Choroid plexus epithelial cell (primary cell): ENCODE results near the gene BID.
A peak's percentile ranks its signal among the peaks of the same experiment; 100 is the strongest.

ENCODE experiments used
- DNase-seq: peaks from one replicate; pipeline ENCODE4 v3.0.0-alpha.2; 2010; ENCODE audit warnings: low read depth
- H3K4me3 ChIP-seq: 2 replicates; pipeline ENCODE4 v1.5.1; 2011; ENCODE audit warnings: low read depth, mild to moderate bottlenecking, control low read depth, low read length, moderate library complexity
- CTCF ChIP-seq: conservative IDR thresholded peaks from 2 replicates; pipeline ENCODE4 v1.5.1; 2011; ENCODE audit warnings: low read depth, mild to moderate bottlenecking, control low read depth, inconsistent platforms, low read length, moderate library complexity

The BID gene

GRCh38 chr22:17774206-17774925 lies at the start of gene BID:
BID (minus strand) TSS chr22:17774469; CDS start chr22:17750116, 24,353 bp downstream.
- H3K4me3 ChIP-seq, result peak within 1 kb of the TSS; percentile 64
- no peak for TF ChIP-seq CTCF
- DNase-seq, result no peak

GRCh38 chr22:17823964-17824363 lies 49.7 kb upstream of the BID start:
- no peak overlapping the region for H3K4me3 ChIP-seq
- no peak for DNase-seq
- TF ChIP-seq CTCF, result no peak

- TF ChIP-seq CTCF, result no peak
- no peak overlapping the region for H3K4me3 ChIP-seq
- DNase-seq, result no peak
Measured at GRCh38 chr22:17823226-17823625, 49.0 kb upstream of the BID start.

GRCh38 chr22:17822087-17822486 lies 47.8 kb upstream of the BID start:
- no peak for DNase-seq
- H3K4me3 ChIP-seq, result no peak overlapping the region
- TF ChIP-seq CTCF, result no peak

- no peak for TF ChIP-seq CTCF
- DNase-seq, result no peak
- H3K4me3 ChIP-seq, result no peak overlapping the region
Measured at GRCh38 chr22:17820879-17821439, 46.7 kb upstream of the BID start.

GRCh38 chr22:17818649-17819048 lies 44.4 kb upstream of the BID start:
- TF ChIP-seq CTCF, result no peak
- no peak overlapping the region for H3K4me3 ChIP-seq
- no peak for DNase-seq

GRCh38 chr22:17818180-17818579 lies 43.9 kb upstream of the BID start:
- DNase-seq, result no peak
- H3K4me3 ChIP-seq, result no peak overlapping the region
- no peak for TF ChIP-seq CTCF
